ENCODE measurements around the gene EPN2. TPM values are rescaled to one million over a fixed set of nuclear protein-coding genes. Genes with fewer than 3 reads are reported as not detected.

Gene EPN2
- total RNA-seq, 1 donor, result 18.1 TPM

DNA sequence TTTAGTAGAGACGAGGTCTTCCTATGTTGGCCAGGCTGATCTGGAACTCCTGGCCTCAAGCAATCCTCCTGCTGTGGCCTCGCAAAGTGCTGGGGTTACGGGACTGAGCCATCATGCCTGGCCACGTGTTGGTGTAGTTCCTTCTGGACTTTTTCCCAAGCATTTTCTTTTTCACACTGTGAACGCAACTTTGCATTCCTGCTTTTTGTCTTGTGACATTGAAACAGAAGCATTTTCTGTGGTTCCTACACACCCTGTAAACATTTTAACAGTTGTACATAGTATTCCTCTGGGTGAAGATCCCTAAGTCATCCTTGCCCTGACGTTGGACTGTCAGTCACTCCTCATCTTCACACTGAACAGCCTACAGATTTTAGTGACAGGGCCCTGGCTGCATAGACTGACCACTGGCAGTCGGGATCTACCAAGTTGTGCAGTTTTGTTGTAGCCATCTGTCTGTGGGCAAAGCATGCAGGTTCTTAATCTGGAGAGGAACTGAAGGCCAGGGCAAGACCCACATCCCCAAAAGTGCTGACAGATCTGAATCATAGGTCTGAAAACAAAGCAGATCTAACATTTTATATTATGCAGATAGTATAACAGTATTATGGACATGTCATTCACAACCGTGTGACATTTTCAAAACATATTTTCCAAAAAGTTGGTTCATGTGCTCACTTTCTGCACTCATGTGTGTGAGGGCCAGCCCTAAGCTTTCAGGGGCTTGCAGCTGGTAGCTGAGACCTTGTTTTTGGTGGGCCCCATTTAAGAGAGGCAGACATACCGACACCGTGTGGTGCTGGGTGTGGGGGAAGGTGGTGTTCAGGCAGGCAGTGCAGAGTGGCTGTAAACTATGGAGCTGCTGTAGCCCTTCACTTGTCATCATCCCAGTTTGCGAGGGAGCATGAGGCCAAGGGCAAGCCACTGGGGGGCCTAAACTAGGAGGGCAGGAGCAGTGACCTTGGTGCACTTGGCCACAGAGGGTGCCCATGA lies 59.9 kb downstream of the EPN2 start:
- TF ChIP-seq, protein P1, sequence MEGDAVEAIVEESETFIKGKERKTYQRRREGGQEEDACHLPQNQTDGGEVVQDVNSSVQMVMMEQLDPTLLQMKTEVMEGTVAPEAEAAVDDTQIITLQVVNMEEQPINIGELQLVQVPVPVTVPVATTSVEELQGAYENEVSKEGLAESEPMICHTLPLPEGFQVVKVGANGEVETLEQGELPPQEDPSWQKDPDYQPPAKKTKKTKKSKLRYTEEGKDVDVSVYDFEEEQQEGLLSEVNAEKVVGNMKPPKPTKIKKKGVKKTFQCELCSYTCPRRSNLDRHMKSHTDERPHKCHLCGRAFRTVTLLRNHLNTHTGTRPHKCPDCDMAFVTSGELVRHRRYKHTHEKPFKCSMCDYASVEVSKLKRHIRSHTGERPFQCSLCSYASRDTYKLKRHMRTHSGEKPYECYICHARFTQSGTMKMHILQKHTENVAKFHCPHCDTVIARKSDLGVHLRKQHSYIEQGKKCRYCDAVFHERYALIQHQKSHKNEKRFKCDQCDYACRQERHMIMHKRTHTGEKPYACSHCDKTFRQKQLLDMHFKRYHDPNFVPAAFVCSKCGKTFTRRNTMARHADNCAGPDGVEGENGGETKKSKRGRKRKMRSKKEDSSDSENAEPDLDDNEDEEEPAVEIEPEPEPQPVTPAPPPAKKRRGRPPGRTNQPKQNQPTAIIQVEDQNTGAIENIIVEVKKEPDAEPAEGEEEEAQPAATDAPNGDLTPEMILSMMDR (IDR thresholded peaks at IDR 0.05; ENCODE audit: extremely low read depth, low read depth, low read length), result no peak
- H2AFZ ChIP-seq (ENCODE audit: low read length), result no peak overlapping the region
- H3K27ac ChIP-seq (ENCODE audit: low read depth, low read length), result no peak overlapping the region
- H3K4me2 ChIP-seq (ENCODE audit: insufficient read depth, low read length), result no peak overlapping the region
- no peak overlapping the region for H3K4me3 ChIP-seq (ENCODE audit: insufficient read depth, low read length)
- H3K4me1 ChIP-seq (ENCODE audit: insufficient read depth, low read length), result no peaks in the 10 kb centered on the region
- no peak for DNase-seq (ENCODE audit: insufficient read length, low spot score, missing footprints)
- no peaks in the 10 kb centered on the region for H3K9me3 ChIP-seq (ENCODE audit: low read depth, low read length)
- no peaks in the 10 kb centered on the region for H3K36me3 ChIP-seq (ENCODE audit: insufficient read depth, low read length)
- peaks cover 36% of the 10 kb centered on the region for H3K79me2 ChIP-seq (ENCODE audit: insufficient read depth, low read length)
- no peaks in the 10 kb centered on the region for H3K27me3 ChIP-seq (ENCODE audit: insufficient read depth, low read length)
- H4K20me1 ChIP-seq (ENCODE audit: insufficient read depth, low read length), result peaks cover 38% of the 10 kb centered on the region

DNA sequence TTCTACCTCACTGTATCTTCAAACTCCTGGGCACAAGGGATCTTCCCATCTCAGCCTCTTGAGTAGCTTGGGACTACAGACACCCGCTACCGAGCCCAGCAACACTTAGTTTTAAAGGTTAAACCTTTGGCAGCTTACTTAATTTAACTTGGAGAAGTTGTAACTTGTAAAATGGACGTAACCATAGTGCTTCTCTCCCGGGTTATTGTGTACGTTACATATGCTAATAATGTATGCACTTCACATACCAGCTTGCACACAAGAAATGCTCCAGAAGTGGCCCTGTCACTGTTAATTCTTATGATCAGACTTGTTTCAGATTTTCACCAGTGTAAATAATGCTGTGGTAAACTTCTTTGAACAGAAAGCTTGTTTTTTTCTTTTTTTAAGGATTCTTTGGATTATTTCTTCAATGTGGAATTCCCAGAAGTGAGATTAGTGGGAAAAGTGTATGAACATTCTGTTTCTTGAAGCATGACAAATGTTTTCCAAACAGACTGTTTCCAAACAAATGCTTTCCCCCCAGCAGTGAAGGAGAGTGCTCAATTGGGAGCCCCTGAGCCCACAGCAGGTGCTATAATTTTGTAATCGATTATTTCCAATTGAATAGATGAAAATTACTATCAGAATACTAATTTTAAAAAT lies 61.5 kb downstream of the EPN2 start:
- Histone ChIP-seq H3K4me2 (ENCODE audit: insufficient read depth, low read length) (no peak overlapping the region), H3K79me2 (ENCODE audit: insufficient read depth, low read length) (peaks cover 40% of the 10 kb centered on the region), H3K4me3 (ENCODE audit: insufficient read depth, low read length) (no peak overlapping the region), H4K20me1 (ENCODE audit: insufficient read depth, low read length) (peaks cover 43% of the 10 kb centered on the region), H3K4me1 (ENCODE audit: insufficient read depth, low read length) (no peaks in the 10 kb centered on the region), H3K27me3 (ENCODE audit: insufficient read depth, low read length) (no peaks in the 10 kb centered on the region), H3K9me3 (ENCODE audit: low read depth, low read length) (no peaks in the 10 kb centered on the region), H2AFZ (ENCODE audit: low read length) (no peak overlapping the region), H3K36me3 (ENCODE audit: insufficient read depth, low read length) (no peaks in the 10 kb centered on the region), H3K27ac (ENCODE audit: low read depth, low read length) (no peak overlapping the region)
- TF ChIP-seq, protein P1 (IDR thresholded peaks at IDR 0.05; ENCODE audit: extremely low read depth, low read depth, low read length), result no peak
- no peak for DNase-seq (ENCODE audit: insufficient read length, low spot score, missing footprints)

DNA sequence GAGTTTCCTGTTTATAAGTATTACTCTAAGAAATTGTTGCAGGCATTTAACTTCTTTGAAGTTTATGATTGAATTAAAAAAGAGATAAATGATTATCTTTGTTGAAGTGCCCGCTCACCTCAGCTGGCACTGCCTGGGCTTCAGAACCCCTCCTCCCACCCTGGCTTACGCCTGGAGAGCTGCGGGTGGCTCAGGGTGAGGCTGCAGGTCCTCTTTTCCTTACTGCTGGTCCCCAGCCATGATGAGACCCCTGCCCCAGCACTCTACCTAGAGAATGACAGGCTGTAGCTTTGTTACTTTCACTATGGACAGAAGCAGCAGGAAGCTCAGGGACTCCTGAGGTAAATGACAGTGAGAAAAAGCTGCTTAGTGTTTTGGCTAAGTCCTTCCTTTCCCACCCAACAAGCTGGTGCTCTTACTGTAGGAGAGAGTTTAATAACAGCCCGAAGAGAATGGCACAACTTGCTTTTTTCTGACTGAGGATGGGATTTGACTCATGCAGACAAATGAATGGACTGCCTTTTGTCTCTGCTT lies 62.1 kb downstream of the EPN2 start:
- H3K27ac ChIP-seq (ENCODE audit: low read depth, low read length), result no peak overlapping the region
- TF ChIP-seq, protein P1 (IDR thresholded peaks at IDR 0.05; ENCODE audit: extremely low read depth, low read depth, low read length), result no peak
- H3K79me2 ChIP-seq (ENCODE audit: insufficient read depth, low read length), result peaks cover 42% of the 10 kb centered on the region
- peaks cover 44% of the 10 kb centered on the region for H4K20me1 ChIP-seq (ENCODE audit: insufficient read depth, low read length)
- no peak overlapping the region for H3K4me3 ChIP-seq (ENCODE audit: insufficient read depth, low read length)
- H3K4me2 ChIP-seq (ENCODE audit: insufficient read depth, low read length), result no peak overlapping the region
- H3K27me3 ChIP-seq (ENCODE audit: insufficient read depth, low read length), result no peaks in the 10 kb centered on the region
- DNase-seq (ENCODE audit: insufficient read length, low spot score, missing footprints), result peak; percentile 75
- H3K9me3 ChIP-seq (ENCODE audit: low read depth, low read length), result no peaks in the 10 kb centered on the region
- H2AFZ ChIP-seq (ENCODE audit: low read length), result no peak overlapping the region
- H3K4me1 ChIP-seq (ENCODE audit: insufficient read depth, low read length), result peaks cover 4% of the 10 kb centered on the region
- H3K36me3 ChIP-seq (ENCODE audit: insufficient read depth, low read length), result no peaks in the 10 kb centered on the region

DNA sequence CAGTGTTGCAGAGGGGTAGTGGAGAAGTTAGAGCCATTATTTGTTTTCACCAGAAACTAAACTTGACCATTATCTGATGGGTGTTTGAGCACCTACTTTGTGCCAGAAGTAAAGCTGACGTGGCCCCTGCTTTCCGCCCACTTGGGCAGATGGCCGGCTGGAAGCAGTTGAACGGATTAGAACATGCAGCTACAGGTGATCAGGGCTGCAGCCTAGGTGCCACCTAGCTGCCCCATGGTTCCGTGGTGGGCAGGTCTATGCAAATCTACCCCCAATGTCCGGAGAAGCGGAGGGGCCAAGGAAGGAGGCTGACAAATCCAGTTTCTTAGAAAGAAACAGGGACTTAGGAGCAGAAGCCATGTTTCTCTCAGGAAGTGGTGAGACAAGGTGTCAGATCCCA lies 62.7 kb downstream of the EPN2 start:
- DNase-seq (ENCODE audit: insufficient read length, low spot score, missing footprints), result no peak
- Histone ChIP-seq H3K4me3 (ENCODE audit: insufficient read depth, low read length) (no peak overlapping the region), H3K27ac (ENCODE audit: low read depth, low read length) (no peak overlapping the region), H3K79me2 (ENCODE audit: insufficient read depth, low read length) (peaks cover 48% of the 10 kb centered on the region), H3K36me3 (ENCODE audit: insufficient read depth, low read length) (no peaks in the 10 kb centered on the region), H3K4me1 (ENCODE audit: insufficient read depth, low read length) (peaks cover 7% of the 10 kb centered on the region), H3K4me2 (ENCODE audit: insufficient read depth, low read length) (no peak overlapping the region), H3K9me3 (ENCODE audit: low read depth, low read length) (no peaks in the 10 kb centered on the region), H4K20me1 (ENCODE audit: insufficient read depth, low read length) (peaks cover 46% of the 10 kb centered on the region), H3K27me3 (ENCODE audit: insufficient read depth, low read length) (no peaks in the 10 kb centered on the region), H2AFZ (ENCODE audit: low read length) (no peak overlapping the region)
- TF ChIP-seq, protein P1 (IDR thresholded peaks at IDR 0.05; ENCODE audit: extremely low read depth, low read depth, low read length), result no peak

Data from osteoblast (primary cell).